Epithelial cell of esophagus (primary cell): ENCODE measurements around the gene KCTD15.
A peak's percentile ranks its signal among the peaks of the same experiment; 100 is the strongest.

Source experiments
- DNase-seq: peaks from one replicate; pipeline ENCODE4 v3.0.0; 2010; ENCODE audit warnings: low read depth
- H3K4me3 ChIP-seq: 2 replicates; pipeline ENCODE4 v1.5.1; 2011; ENCODE audit warnings: mild to moderate bottlenecking, low read length, control low read depth
- CTCF ChIP-seq: IDR thresholded peaks from 2 replicates; pipeline ENCODE4 v1.5.1; 2011; ENCODE audit warnings: low read depth, mild to moderate bottlenecking, low read length, control low read depth, inconsistent platforms; ENCODE audit not compliant: insufficient read depth; ENCODE audit errors: missing control alignments

KCTD15 gene

DNA sequence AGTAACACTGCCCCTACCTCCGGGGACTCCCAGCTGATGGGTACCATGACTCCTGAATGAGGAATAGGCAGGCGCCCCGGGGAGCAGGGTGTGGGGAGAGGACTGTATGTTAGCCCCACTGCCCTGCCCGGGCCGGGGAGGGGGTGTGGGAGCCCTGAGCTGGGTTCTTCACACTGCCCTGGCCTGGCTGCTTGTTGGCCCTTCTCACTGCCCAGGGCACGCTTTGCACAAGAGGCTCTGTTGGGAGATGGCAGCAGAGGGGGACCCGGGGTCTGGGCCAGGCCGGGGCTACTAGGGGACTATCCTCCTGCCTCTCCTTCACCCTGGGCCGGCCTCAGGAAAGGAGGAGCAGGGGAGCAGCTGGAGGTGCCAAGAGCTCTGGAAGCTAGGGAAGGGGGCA is 19.3 kb upstream of the KCTD15 start:
- TF ChIP-seq CTCF, result no peak

GRCh38 chr19:33777753-33778088 is 18.9 kb upstream of the KCTD15 start:
- no peak for DNase-seq
- H3K4me3 ChIP-seq, result no peak overlapping the region
- TF ChIP-seq CTCF, result no peak

More for the DNA sequence above, 19.3 kb upstream of the KCTD15 start:
- no peak for DNase-seq
- no peak overlapping the region for H3K4me3 ChIP-seq

DNA sequence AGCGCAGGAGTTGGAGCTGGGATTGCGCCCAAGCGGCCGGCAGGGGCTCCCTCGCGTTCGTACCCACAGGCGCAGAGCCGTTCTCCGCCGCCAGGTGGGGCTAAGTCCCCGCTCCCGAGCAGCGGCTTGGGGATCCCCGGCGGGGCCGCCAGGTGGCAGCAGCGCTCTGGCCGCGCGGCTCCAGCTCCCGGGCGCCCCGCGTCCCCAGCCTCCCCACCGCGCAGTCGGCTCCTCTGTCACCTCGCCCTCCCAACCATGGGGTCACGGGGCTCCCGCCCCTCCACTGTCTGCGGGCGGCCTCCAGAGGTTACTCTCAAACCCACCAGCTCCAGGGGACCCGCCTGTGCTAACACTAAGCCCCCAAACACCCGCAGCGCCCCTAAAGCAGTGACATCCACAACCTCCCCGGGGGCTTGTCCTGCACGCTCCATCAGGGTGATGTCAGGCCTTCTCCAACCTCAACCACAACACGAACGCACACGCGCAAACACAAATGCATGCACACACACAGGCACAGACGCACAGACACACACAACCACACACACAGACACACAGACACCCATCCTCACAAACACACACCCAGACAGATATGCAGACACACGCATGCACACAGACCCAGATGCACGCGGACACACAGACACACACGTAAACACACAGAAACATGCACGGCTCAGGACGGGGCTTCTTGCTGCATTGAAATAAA is 18.4 kb upstream of the KCTD15 start:
- H3K4me3 ChIP-seq, result no peak overlapping the region
- DNase-seq, result peak; percentile 67

GRCh38 chr19:33779849-33780248 is 16.8 kb upstream of the KCTD15 start:
- TF ChIP-seq CTCF, result no peak
- DNase-seq, result no peak
- H3K4me3 ChIP-seq, result no peak overlapping the region

More for the DNA sequence above, 18.4 kb upstream of the KCTD15 start:
- peak; percentile 85 for TF ChIP-seq CTCF

- no peak for TF ChIP-seq CTCF
- DNase-seq, result no peak
Measured at GRCh38 chr19:33780251-33780650, 16.4 kb upstream of the KCTD15 start.

DNA sequence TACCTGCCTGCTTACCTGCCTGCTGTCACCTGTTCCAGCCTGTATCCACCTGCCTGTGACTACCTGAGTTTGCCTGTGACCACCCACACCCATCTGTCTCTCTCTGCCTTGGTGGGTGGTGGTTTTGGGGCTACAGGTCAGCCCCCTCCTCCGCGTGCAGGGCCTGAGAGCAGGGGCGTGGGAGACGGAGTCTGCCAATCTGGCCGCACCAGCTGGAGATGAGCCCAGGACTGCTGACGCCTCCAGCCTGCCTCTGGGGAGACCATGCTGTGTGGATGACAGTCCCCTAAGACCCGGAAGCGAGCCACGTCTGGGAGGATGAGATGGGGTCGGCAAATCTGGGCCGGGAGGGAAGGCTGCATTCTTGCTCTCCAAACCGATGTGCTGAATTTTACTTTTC is 15.9 kb upstream of the KCTD15 start:
- no peak for DNase-seq
- H3K4me3 ChIP-seq, result no peak overlapping the region
- TF ChIP-seq CTCF, result no peak

More at GRCh38 chr19:33780251-33780650, 16.4 kb upstream of the KCTD15 start:
- no peak overlapping the region for H3K4me3 ChIP-seq

- no peak for DNase-seq
- no peak overlapping the region for H3K4me3 ChIP-seq
- no peak for TF ChIP-seq CTCF
Measured at GRCh38 chr19:33781415-33781935, 15.2 kb upstream of the KCTD15 start.
